OCI-M1 (cell line): ENCODE data around the gene SERHL2.
"Not testable (repeated sequence)": the region's sequence is repeated elsewhere in the genome, so short reads cannot be mapped to it uniquely, and the experiment has no call there.

Experiments
- DNase-seq: peaks from one replicate; lab custom pipeline; 2025; lab: John Stamatoyannopoulos, UW

The SERHL2 gene

GRCh38 chr22:42535082-42535731 is 18.5 kb upstream of the SERHL2 start:
- DNase-seq, result not testable (repeated sequence)

- no peak for DNase-seq
Observed at GRCh38 chr22:42536166-42536565, 17.6 kb upstream of the SERHL2 start.

- not testable (repeated sequence) for DNase-seq
Observed at GRCh38 chr22:42536634-42537033, 17.1 kb upstream of the SERHL2 start.

GRCh38 chr22:42537199-42537831 is 16.4 kb upstream of the SERHL2 start:
- not testable (repeated sequence) for DNase-seq

- not testable (repeated sequence) for DNase-seq
Observed at GRCh38 chr22:42539236-42539771, 14.5 kb upstream of the SERHL2 start.

- DNase-seq, result peak; percentile 19
Observed at GRCh38 chr22:42544686-42545085, 9.1 kb upstream of the SERHL2 start.

GRCh38 chr22:42547562-42547961 is 6.2 kb upstream of the SERHL2 start:
- DNase-seq, result no peak

- not testable (repeated sequence) for DNase-seq
Observed at GRCh38 chr22:42548126-42548525, 5.6 kb upstream of the SERHL2 start.

GRCh38 chr22:42548597-42549330 is 5.0 kb upstream of the SERHL2 start:
- no peak for DNase-seq

- DNase-seq, result no peak
Observed at GRCh38 chr22:42549331-42550060, 4.3 kb upstream of the SERHL2 start.

- not testable (repeated sequence) for DNase-seq
Observed at GRCh38 chr22:42552294-42552647, 1.5 kb upstream of the SERHL2 start.

- DNase-seq, result no peak
Observed at GRCh38 chr22:42560381-42560780, 6.6 kb downstream of the SERHL2 start.

GRCh38 chr22:42560781-42561180 is 7.0 kb downstream of the SERHL2 start:
- DNase-seq, result no peak

GRCh38 chr22:42561856-42562255 is 8.1 kb downstream of the SERHL2 start:
- no peak for DNase-seq

- DNase-seq, result peak; percentile 23
Observed at GRCh38 chr22:42562279-42562678, 8.5 kb downstream of the SERHL2 start.

GRCh38 chr22:42562684-42563083 is 8.9 kb downstream of the SERHL2 start:
- DNase-seq, result no peak

- DNase-seq, result not testable (repeated sequence)
Observed at GRCh38 chr22:42563943-42564342, 10.2 kb downstream of the SERHL2 start.

- DNase-seq, result no peak
Observed at GRCh38 chr22:42564699-42565098, 10.9 kb downstream of the SERHL2 start.

GRCh38 chr22:42565956-42566355 is 12.2 kb downstream of the SERHL2 start:
- no peak for DNase-seq

GRCh38 chr22:42567950-42568349 is 14.2 kb downstream of the SERHL2 start:
- not testable (repeated sequence) for DNase-seq

GRCh38 chr22:42570580-42570979 is 16.8 kb downstream of the SERHL2 start:
- DNase-seq, result not testable (repeated sequence)

GRCh38 chr22:42571068-42571467 is 17.3 kb downstream of the SERHL2 start:
- not testable (repeated sequence) for DNase-seq
